H1 (cell line): ENCODE measurements around the gene SLMAP. TPM values are rescaled to one million over a fixed set of nuclear protein-coding genes. Genes with fewer than 3 reads are reported as not detected.

Experiments
- CTCF ChIA-PET: fragments of 300-600 bp; sonication (Branson Sonifier 250); formaldehyde crosslinking; loops from one replicate; lab custom pipeline; 2021; ENCODE audit not compliant: partially characterized antibody; lab: Charles Lee
- POLR2A ChIA-PET: fragments of 300-600 bp; sonication (Branson Sonifier 250); formaldehyde crosslinking; loops from one replicate; lab custom pipeline; 2021; ENCODE audit warnings: inconsistent platforms; ENCODE audit not compliant: partially characterized antibody; lab: Charles Lee
- DNase-seq, 2 experiments: peaks; one replicate each; pipeline versions ENCODE4 v3.0.0 to v3.0.0-alpha.2; 2010 to 2022; ENCODE audit warnings: low spot score in 2 of 2, low read depth in 1 of 2, mixed read lengths in 1 of 2
- FAIRE-seq: peaks from 2 replicates; lab custom pipeline; 2011; peaks lifted over from hg19 to GRCh38; lab: Jason Lieb, UNC
- H2AFZ ChIP-seq: 2 replicates; pipeline ENCODE4 v1.8.1; 2012; ENCODE audit warnings: low read length, inconsistent platforms
- H2AK5ac ChIP-seq: 2 replicates; pipeline ENCODE4 v1.6.1; 2013; ENCODE audit warnings: low read depth, low read length
- H2BK120ac ChIP-seq: replicated peaks from 2 replicates; pipeline ENCODE3; 2013; ENCODE audit warnings: low read depth, low read length, inconsistent platforms
- H2BK12ac ChIP-seq: 2 replicates; pipeline ENCODE4 v1.6.1; 2013; ENCODE audit warnings: low read depth, low read length
- H2BK15ac ChIP-seq: 2 replicates; pipeline ENCODE4 v1.6.1; 2013; ENCODE audit warnings: low read length
- H2BK20ac ChIP-seq: 2 replicates; pipeline ENCODE4 v1.6.1; 2013; ENCODE audit warnings: low read length
- H2BK5ac ChIP-seq: 2 replicates; pipeline ENCODE4 v1.6.1; 2013; ENCODE audit warnings: low read depth, low read length
- H3K14ac ChIP-seq: 2 replicates; pipeline ENCODE4 v1.6.1; 2013; ENCODE audit warnings: inconsistent platforms; ENCODE audit not compliant: insufficient read length
- H3K18ac ChIP-seq: 2 replicates; pipeline ENCODE4 v1.6.1; 2013; ENCODE audit warnings: low read length; ENCODE audit errors: extremely low read depth
- H3K23ac ChIP-seq: 2 replicates; pipeline ENCODE4 v1.6.1; 2013; ENCODE audit warnings: inconsistent platforms; ENCODE audit not compliant: insufficient read length
- H3K23me2 ChIP-seq: 2 replicates; pipeline ENCODE4 v1.6.1; 2013; ENCODE audit warnings: low read depth, low read length
- H3K27ac ChIP-seq: 2 replicates; pipeline ENCODE4 v1.6.1; 2011; ENCODE audit warnings: low read depth, low read length, inconsistent platforms
- H3K27me3 ChIP-seq, 4 experiments: replicated peaks in 1 of 4; 1 replicate in 1 of 4; 2 replicates in 3 of 4; pipeline versions ENCODE4 v1.6.1 to v1.8.1; 2011 to 2013; ENCODE audit warnings: low read length in 3 of 4, mild to moderate bottlenecking in 3 of 4, inconsistent platforms in 2 of 4, mixed read lengths in 2 of 4, moderate library complexity in 1 of 4; ENCODE audit not compliant: control insufficient read depth in 3 of 4, insufficient read depth in 3 of 4; ENCODE audit errors: extremely low read depth in 1 of 4
- H3K36me3 ChIP-seq, 4 experiments: 2 replicates each; pipeline versions ENCODE4 v1.6.1 to v1.8.1; 2011 to 2013; ENCODE audit warnings: mild to moderate bottlenecking in 4 of 4, low read length in 3 of 4, moderate library complexity in 2 of 4, control low read depth in 1 of 4, inconsistent platforms in 1 of 4; ENCODE audit not compliant: insufficient read depth in 4 of 4, control insufficient read depth in 2 of 4
- H3K4ac ChIP-seq: replicated peaks from 2 replicates; pipeline ENCODE3; 2013; ENCODE audit warnings: low read length, low read depth, mixed read lengths, inconsistent platforms; ENCODE audit not compliant: insufficient read length
- H3K4me1 ChIP-seq, 4 experiments: replicated peaks in 1 of 4; 1 replicate in 1 of 4; 2 replicates in 3 of 4; pipeline versions ENCODE4 v1.6.1 to v1.8.1; 2011 to 2013; ENCODE audit warnings: low read length in 3 of 4, inconsistent platforms in 2 of 4, mixed read lengths in 1 of 4; ENCODE audit not compliant: insufficient read depth in 4 of 4, control insufficient read depth in 3 of 4
- H3K4me2 ChIP-seq, 2 experiments: 2 replicates each; pipeline versions ENCODE4 v1.6.1 to v1.8.1; 2011 to 2013; ENCODE audit warnings: low read depth in 2 of 2, low read length in 2 of 2, control low read depth in 1 of 2, inconsistent platforms in 1 of 2, mild to moderate bottlenecking in 1 of 2; ENCODE audit not compliant: insufficient read depth in 1 of 2
- H3K4me3 ChIP-seq, 4 experiments: fragments of 200-600, 300-600 bp in 1 of 4; sonication (generic), shearing (Covaris generic), sonication (Bioruptor Twin) in 1 of 4; 2 replicates each; pipeline versions ENCODE4 v1.5.1 to v1.8.1; 2011 to 2016; ENCODE audit warnings: low read length in 4 of 4, low read depth in 3 of 4, control low read depth in 2 of 4, inconsistent platforms in 2 of 4, mild to moderate bottlenecking in 2 of 4, mixed read lengths in 1 of 4, moderate library complexity in 1 of 4; ENCODE audit not compliant: insufficient read depth in 2 of 4; ENCODE audit errors: extremely low read depth in 1 of 4
- H3K56ac ChIP-seq: replicated peaks from 2 replicates; pipeline ENCODE3; 2013; ENCODE audit warnings: low read depth, mild to moderate bottlenecking, mixed read lengths, low read length, inconsistent platforms; ENCODE audit not compliant: insufficient read length
- H3K79me1 ChIP-seq: 2 replicates; pipeline ENCODE4 v1.6.1; 2013; ENCODE audit warnings: low read depth, low read length, control low read depth
- H3K79me2 ChIP-seq, 2 experiments: 2 replicates each; pipeline versions ENCODE4 v1.6.1 to v1.8.1; 2012 to 2013; ENCODE audit warnings: low read length in 2 of 2, mild to moderate bottlenecking in 2 of 2, inconsistent platforms in 1 of 2; ENCODE audit not compliant: insufficient read depth in 2 of 2, control insufficient read depth in 1 of 2
- H3K9ac ChIP-seq, 4 experiments: replicated peaks in 1 of 4; 1 replicate in 1 of 4; 2 replicates in 3 of 4; pipeline versions ENCODE4 v1.6.1 to v1.8.1; 2011 to 2013; ENCODE audit warnings: low read depth in 3 of 4, low read length in 3 of 4, control low read depth in 2 of 4, mild to moderate bottlenecking in 2 of 4, moderate library complexity in 2 of 4, inconsistent platforms in 1 of 4; ENCODE audit errors: extremely low read depth in 1 of 4
- H3K9me3 ChIP-seq, 2 experiments: 2 replicates each; pipeline versions ENCODE4 v1.6.1 to v1.8.1; 2012 to 2013; ENCODE audit warnings: mild to moderate bottlenecking in 2 of 2, moderate library complexity in 2 of 2, control low read depth in 1 of 2, inconsistent platforms in 1 of 2, low read depth in 1 of 2, low read length in 1 of 2, mixed read lengths in 1 of 2; ENCODE audit not compliant: insufficient read depth in 2 of 2
- H4K20me1 ChIP-seq, 2 experiments: replicated peaks in 1 of 2; 2 replicates each; pipeline versions ENCODE3 to v1.8.1; 2011 to 2013; ENCODE audit warnings: inconsistent platforms in 2 of 2, low read length in 2 of 2, mild to moderate bottlenecking in 1 of 2; ENCODE audit not compliant: insufficient read depth in 2 of 2, control insufficient read depth in 1 of 2
- H4K5ac ChIP-seq: 2 replicates; pipeline ENCODE4 v1.6.1; 2013; ENCODE audit warnings: low read length, low read depth, mixed read lengths, inconsistent platforms; ENCODE audit not compliant: insufficient read length
- H4K8ac ChIP-seq: 2 replicates; pipeline ENCODE4 v1.8.0; 2013; ENCODE audit warnings: mild to moderate bottlenecking, moderate library complexity, low read length, inconsistent platforms; ENCODE audit not compliant: insufficient read depth; ENCODE audit errors: extremely low read depth
- H4K91ac ChIP-seq: replicated peaks from 2 replicates; pipeline ENCODE3; 2013; ENCODE audit warnings: low read length, mixed read lengths, inconsistent platforms; ENCODE audit not compliant: insufficient read length
- BCL11A ChIP-seq, 2 experiments: IDR thresholded peaks; one replicate each; pipeline ENCODE4 v1.6.1; 2011; ENCODE audit warnings: low read depth in 2 of 2, low read length in 2 of 2, mild to moderate bottlenecking in 2 of 2
- CHD1 ChIP-seq: IDR thresholded peaks from 2 replicates; pipeline ENCODE4 v1.6.1; 2012; ENCODE audit warnings: low read depth, low read length, improper control_type of control experiment
- CTCF ChIP-seq, 3 experiments: IDR thresholded peaks; 1 replicate in 2 of 3; 2 replicates in 1 of 3; pipeline versions ENCODE4 v1.5.1 to v1.6.1; 2011; ENCODE audit warnings: low read length in 3 of 3, mild to moderate bottlenecking in 3 of 3, inconsistent platforms in 2 of 3, low read depth in 1 of 3, moderate library complexity in 1 of 3; ENCODE audit not compliant: insufficient read depth in 1 of 3; ENCODE audit errors: control extremely low read depth in 1 of 3
- GTF2F1 ChIP-seq: IDR thresholded peaks from 2 replicates; pipeline ENCODE4 v1.6.1; 2012; ENCODE audit warnings: low read depth, low read length, improper control_type of control experiment, borderline replicate concordance
- MAX ChIP-seq: IDR thresholded peaks from 2 replicates; pipeline ENCODE4 v1.6.1; 2012; ENCODE audit warnings: inconsistent platforms
- RBBP5 ChIP-seq: IDR thresholded peaks from 2 replicates; pipeline ENCODE4 v1.7.1; 2012; ENCODE audit warnings: low read depth, mild to moderate bottlenecking, inconsistent platforms, low read length, moderate library complexity, borderline replicate concordance
- WGBS, 2 experiments: shearing (Covaris generic) in 1 of 2; methylation state at CpG; one replicate each; pipeline versions ENCODE4 v1.1.6 to v1.1.7; 2013 to 2015; ENCODE audit warnings: low lambda C conversion rate in 2 of 2, mixed read lengths in 2 of 2, inconsistent platforms in 1 of 2, low coverage in 1 of 2, missing lambda C conversion rate in 1 of 2; ENCODE audit not compliant: insufficient replicate concordance in 2 of 2, insufficient coverage in 1 of 2, insufficient read length in 1 of 2; ENCODE audit errors: extremely low coverage in 1 of 2, missing lambda C conversion rate in 1 of 2; 5-methylcytosine and 5-hydroxymethylcytosine counted together
- polyA plus RNA-seq, 7 experiments: library from polyadenylated mRNA; depleted of rRNA in 3 of 7; stranded (reverse) in 5 of 7; unstranded in 2 of 7; fragments of >200 nt in 5 of 7; fragments of 200-250 nt in 2 of 7; gene quantifications; 1 replicate in 5 of 7; 2 replicates in 1 of 7; 4 replicates in 1 of 7; pipeline versions ENCODE4 v1.2.1 to v1.2.3, GENCODE V29; 2011 to 2013; ENCODE audit warnings: missing spikeins in 2 of 7, mixed read lengths in 2 of 7
- total RNA-seq: library from RNA; stranded (reverse); fragmentation: NEBNext Ultra II Directional; extraction: Animal tissue kit (Norgen Biotek cat#: 25700); gene quantifications from 2 replicates; pipeline ENCODE4 v1.2.1, GENCODE V29; 2021
- TF ChIP-seq, protein P1 (sequence below): IDR thresholded peaks from 2 replicates; pipeline ENCODE4 v1.6.1; 2011; ENCODE audit warnings: low read length, improper control_type of control experiment

SLMAP gene
- total and polyA plus RNA-seq, 2 of the 8 experiments (the other 6 are each of a cell fraction or from before 2014, with no cell fraction given): 13.6 to 70.4 TPM

DNA sequence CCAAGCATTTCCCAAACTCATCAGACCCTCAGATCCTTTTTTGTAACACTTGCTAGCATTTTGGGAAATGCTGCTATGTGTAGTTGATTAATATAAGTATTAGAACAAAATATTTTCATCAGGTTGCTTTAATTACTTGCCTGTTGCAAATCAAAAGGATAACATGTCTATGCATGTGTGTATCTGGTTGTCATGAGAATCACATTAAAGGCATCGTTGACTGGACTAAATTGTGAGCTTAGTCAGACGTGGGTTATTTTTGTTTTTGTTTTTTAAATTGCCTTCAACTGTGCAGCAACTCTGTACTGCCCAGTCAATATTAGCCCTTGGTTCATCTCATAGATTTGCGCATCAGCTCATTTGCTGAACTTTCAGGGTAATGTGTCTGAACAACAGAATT is 81.6 kb downstream of the SLMAP start:
- H3K9ac ChIP-seq: no peak overlapping the region

More for the DNA sequence above, 81.6 kb downstream of the SLMAP start:
- no peak overlapping the region for H3K18ac ChIP-seq
- H3K9me3 ChIP-seq: no peaks in the 10 kb centered on the region
- no peak overlapping the region for H2AK5ac ChIP-seq
- no peak overlapping the region for H3K4me3 ChIP-seq
- WGBS, 2 experiments: 89% methylated on average over 3 of the region's 3 CpGs; no CpG with 5 or more reads in 1 of the 2 experiments
- ChIA-PET CTCF (interaction anchor here (1.1 to 2.3 kb wide), 2 partner anchors 15 to 19 kb away, joined by 5 to 7 read pairs; no protein-coding TSS in a partner anchor), POLR2A (no interaction called here)
- no peak overlapping the region for H3K4me2 ChIP-seq
- H2AFZ ChIP-seq: no peak overlapping the region
- H2BK20ac ChIP-seq: no peak overlapping the region
- H3K79me2 ChIP-seq: peaks cover 0 to 16% of the 10 kb centered on the region in 2 experiments; a peak in 1 of 4 replicates
- no peak overlapping the region for H4K5ac ChIP-seq
- no peak overlapping the region for H4K91ac ChIP-seq
- no peak overlapping the region for H3K56ac ChIP-seq
- H3K14ac ChIP-seq: no peak overlapping the region
- H4K8ac ChIP-seq: no peak overlapping the region
- no peak overlapping the region for H2BK5ac ChIP-seq
- no peaks in the 10 kb centered on the region for H3K23me2 ChIP-seq
- H3K4me1 ChIP-seq: peaks cover 0 to 5% (median 1%) of the 10 kb centered on the region in 4 experiments; a peak in 3 of 7 replicates
- H2BK15ac ChIP-seq: no peak overlapping the region
- no peaks in the 10 kb centered on the region for H4K20me1 ChIP-seq
- H3K27ac ChIP-seq: no peak overlapping the region
- H3K79me1 ChIP-seq: no peaks in the 10 kb centered on the region
- no peak overlapping the region for H2BK12ac ChIP-seq
- H3K27me3 ChIP-seq: no peaks in the 10 kb centered on the region
- no peak overlapping the region for H3K23ac ChIP-seq
- H3K36me3 ChIP-seq: no peaks in the 10 kb centered on the region
- DNase-seq: no peak
- H3K4ac ChIP-seq: no peak overlapping the region
- no peak for TF ChIP-seq GTF2F1
- no peak for TF ChIP-seq BCL11A (IDR thresholded peaks at IDR 0.05; ENCODE audit: low read depth in 2 of 2, low read length in 2 of 2)
- no peak for TF ChIP-seq CTCF (IDR thresholded peaks at IDR 0.05; ENCODE audit: control extremely low read depth in 1 of 3, insufficient read depth in 1 of 3, low read depth in 1 of 3, low read length in 3 of 3)
- TF ChIP-seq RBBP5: no peak
- no peak for TF ChIP-seq CHD1
- no peak for TF ChIP-seq MAX
- TF ChIP-seq, protein P1, sequence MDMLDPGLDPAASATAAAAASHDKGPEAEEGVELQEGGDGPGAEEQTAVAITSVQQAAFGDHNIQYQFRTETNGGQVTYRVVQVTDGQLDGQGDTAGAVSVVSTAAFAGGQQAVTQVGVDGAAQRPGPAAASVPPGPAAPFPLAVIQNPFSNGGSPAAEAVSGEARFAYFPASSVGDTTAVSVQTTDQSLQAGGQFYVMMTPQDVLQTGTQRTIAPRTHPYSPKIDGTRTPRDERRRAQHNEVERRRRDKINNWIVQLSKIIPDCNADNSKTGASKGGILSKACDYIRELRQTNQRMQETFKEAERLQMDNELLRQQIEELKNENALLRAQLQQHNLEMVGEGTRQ: no peak
- H2BK120ac ChIP-seq: no peak overlapping the region
- FAIRE-seq: no peak
